A549 (cell line): ENCODE results near the gene IFI6. TPM values are rescaled to one million over a fixed set of nuclear protein-coding genes. Genes with fewer than 3 reads are reported as not detected.

Experiments
- ATAC-seq, 2 experiments: fragments of 200-7000 bp in 1 of 2; fragments of >200 bp in 1 of 2; cut with Nextera tagmentation in 1 of 2; cut with Tn5 transposase in 1 of 2; 3 replicates each; pipeline versions ENCODE4 v1.8.0 to v1.9.1; 2018 to 2020; ENCODE audit warnings: mild to moderate bottlenecking in 1 of 2, moderate library complexity in 1 of 2
- CTCF ChIA-PET: fragments of 300-600 bp; sonication (Branson Sonifier 250); formaldehyde crosslinking; extraction: SDS; loops from one replicate; lab custom pipeline; 2021; ENCODE audit warnings: antibody characterized with exemption, inconsistent platforms; lab: Yijun Ruan, JAX
- POLR2A ChIA-PET: fragments of 350-600 bp; formaldehyde crosslinking; extraction: SDS; loops from one replicate; lab custom pipeline; 2021; ENCODE audit warnings: antibody characterized with exemption, inconsistent platforms; lab: Yijun Ruan, JAX
- DNase-seq, 2 experiments: peaks; one replicate each; pipeline versions ENCODE4 v3.0.0 to v3.0.0-alpha.2; 2011 to 2016; ENCODE audit warnings: low read depth in 1 of 2, low spot score in 1 of 2
- FAIRE-seq: peaks from 2 replicates; lab custom pipeline; 2011; peaks lifted over from hg19 to GRCh38; lab: Jason Lieb, UNC
- H3K27ac ChIP-seq, 2 experiments: fragments of >200 bp; sonication (Bioruptor Twin); formaldehyde crosslinking; 3 replicates each; pipeline ENCODE4 v1.5.1; 2016 to 2017
- H3K4me1 ChIP-seq: fragments of >200 bp; sonication (Bioruptor Twin); formaldehyde crosslinking; 3 replicates; pipeline ENCODE4 v1.6.1; 2016
- H3K4me2 ChIP-seq: fragments of >200 bp; sonication (Bioruptor Twin); formaldehyde crosslinking; 3 replicates; pipeline ENCODE4 v1.6.1; 2016
- H3K4me3 ChIP-seq: fragments of >200 bp; sonication (Bioruptor Twin); formaldehyde crosslinking; 3 replicates; pipeline ENCODE4 v1.5.1; 2016
- H3K9me3 ChIP-seq: fragments of >200 bp; sonication (Bioruptor Twin); formaldehyde crosslinking; 3 replicates; pipeline ENCODE4 v1.6.1; 2016
- CTCF ChIP-seq: fragments of >200 bp; sonication (Bioruptor Twin); formaldehyde crosslinking; IDR thresholded peaks from 3 replicates; pipeline ENCODE4 v1.5.1; 2016
- E2F6 ChIP-seq: IDR thresholded peaks from 2 replicates; pipeline ENCODE4 v1.6.1; 2012; ENCODE audit warnings: low read depth, borderline replicate concordance
- EHF ChIP-seq: fragments of 250-450 bp; sonication (Bioruptor Pico); IDR thresholded peaks from 2 replicates; pipeline ENCODE4 v1.5.0; 2020; ENCODE audit warnings: mild to moderate bottlenecking
- ELK1 ChIP-seq: fragments of 150-350 bp; IDR thresholded peaks from 2 replicates; pipeline ENCODE4 v1.6.1; 2014; ENCODE audit warnings: low read depth, mild to moderate bottlenecking, low read length
- EP300 ChIP-seq, 2 experiments: fragments of >200 bp; sonication (Bioruptor Twin); formaldehyde crosslinking; IDR thresholded peaks; 2 replicates in 1 of 2; 3 replicates in 1 of 2; pipeline ENCODE4 v1.6.1; 2016 to 2017
- FOXS1 ChIP-seq: fragments of 250-450 bp; sonication (Bioruptor Pico); IDR thresholded peaks from 2 replicates; pipeline ENCODE4 v1.5.0; 2020; ENCODE audit warnings: mild to moderate bottlenecking, moderate library complexity
- HDAC2 ChIP-seq: fragments of 200-600 bp; sonication (generic); IDR thresholded peaks from 2 replicates; pipeline ENCODE4 v1.6.1; 2016
- HES2 ChIP-seq: fragments of >200 bp; sonication (Bioruptor Twin); formaldehyde crosslinking; IDR thresholded peaks from 2 replicates; pipeline ENCODE4 v1.6.1; 2016
- HOXA7 ChIP-seq: fragments of 250-450 bp; sonication (Bioruptor Pico); IDR thresholded peaks from 2 replicates; pipeline ENCODE4 v1.5.0; 2020; ENCODE audit warnings: mild to moderate bottlenecking, moderate library complexity
- JUN ChIP-seq, 2 experiments: fragments of >200 bp; sonication (Bioruptor Twin); formaldehyde crosslinking; IDR thresholded peaks; 2 replicates in 1 of 2; 3 replicates in 1 of 2; pipeline ENCODE4 v1.6.1; 2016 to 2017
- KDM1A ChIP-seq: fragments of 200-600 bp; sonication (generic); IDR thresholded peaks from 2 replicates; pipeline ENCODE4 v1.6.1; 2016; ENCODE audit warnings: low read depth, mild to moderate bottlenecking
- NFE2L2 ChIP-seq: fragments of 150-350 bp; conservative IDR thresholded peaks from 2 replicates; pipeline ENCODE4 v1.6.1; 2014; ENCODE audit warnings: low read length
- PBX3 ChIP-seq: IDR thresholded peaks from 2 replicates; pipeline ENCODE4 v1.6.1; 2012
- PHF8 ChIP-seq: fragments of 200-600 bp; sonication (generic); IDR thresholded peaks from 2 replicates; pipeline ENCODE4 v1.6.1; 2016; ENCODE audit warnings: low read depth, mild to moderate bottlenecking, antibody characterized with exemption, moderate library complexity, borderline replicate concordance
- POLR2A ChIP-seq: IDR thresholded peaks from 2 replicates; pipeline ENCODE4 v1.6.1; 2012; ENCODE audit warnings: mild to moderate bottlenecking, low read length
- POLR2AphosphoS2 ChIP-seq: conservative IDR thresholded peaks from 2 replicates; pipeline ENCODE4 v1.6.1; 2012; ENCODE audit warnings: low read length, improper control_type of control experiment, inconsistent platforms
- RAD21 ChIP-seq, 2 experiments: fragments of >200 bp in 1 of 2; sonication (Bioruptor Twin) in 1 of 2; formaldehyde crosslinking in 1 of 2; IDR thresholded peaks in 1 of 2; conservative IDR thresholded peaks in 1 of 2; 2 replicates in 1 of 2; 3 replicates in 1 of 2; pipeline ENCODE4 v1.6.1; 2012 to 2018; ENCODE audit warnings: inconsistent platforms in 1 of 2
- RNF2 ChIP-seq: fragments of 200-600 bp; sonication (generic); IDR thresholded peaks from 2 replicates; pipeline ENCODE4 v1.6.1; 2016; ENCODE audit warnings: low read depth, mild to moderate bottlenecking, antibody characterized with exemption, moderate library complexity, borderline replicate concordance
- SMC3 ChIP-seq: fragments of >200 bp; sonication (Bioruptor Twin); formaldehyde crosslinking; IDR thresholded peaks from 3 replicates; pipeline ENCODE4 v1.6.1; 2018; ENCODE audit warnings: inconsistent platforms
- WGBS: methylation state at CpG from one replicate; pipeline ENCODE4 v1.1.6; 2017; ENCODE audit errors: missing lambda C conversion rate; 5-methylcytosine and 5-hydroxymethylcytosine counted together
- polyA plus RNA-seq, 4 experiments: library from polyadenylated mRNA; depleted of rRNA in 3 of 4; stranded (reverse); fragments of >200 nt; fragmentation: RNase III in 1 of 4; extraction: RNeasy Plus Mini Kit Qiagen cat#74134 plus additional on column Dnase treatment in 1 of 4; gene quantifications; 2 replicates in 3 of 4; 3 replicates in 1 of 4; pipeline ENCODE4 v1.2.3, GENCODE V29; 2011 to 2017

IFI6 gene
- polyA plus RNA-seq, 2 of the 4 experiments (the other 2 are of a cell fraction), result 6.3 to 8.8 TPM

GRCh38 chr1:27662707-27663393, 9.1 kb downstream of the IFI6 start:
- POLR2A ChIA-PET, result no interaction called here

GRCh38 chr1:27662261-27662660, 9.7 kb downstream of the IFI6 start:
- 74% methylated on average over 5 of the region's 5 CpGs for WGBS
- TF ChIP-seq ELK1 (no peak), HES2 (no peak), EP300 (IDR thresholded peaks at IDR 0.05) (no peak), FOXS1 (no peak), RNF2 (no peak), NFE2L2 (no peak), POLR2AphosphoS2 (no peak), PBX3 (no peak), HOXA7 (CRISPR knock-in tag) (no peak)
- peak overlapping the region in 1 of 2 experiments; percentile 72; a peak in 1 of 6 replicates for H3K27ac ChIP-seq
- FAIRE-seq (no peak), ATAC-seq (no peak), DNase-seq (no peak)
- POLR2A ChIA-PET, result no interaction called here
- no peaks in the 10 kb centered on the region for H3K9me3 ChIP-seq
- H3K4me1 ChIP-seq, result peaks cover 9% of the 10 kb centered on the region; the same call in 1 of the 3 replicates
- CTCF ChIA-PET, result interaction anchor here (0.6 to 8.6 kb wide), 27 partner anchors 10 to 676 kb away, joined by 3 to 151 read pairs (median 5); partner anchors contain the start of gene IFI6
- H3K4me2 ChIP-seq, result no peak overlapping the region
- H3K4me3 ChIP-seq, result no peak overlapping the region

More at GRCh38 chr1:27662707-27663393, 9.1 kb downstream of the IFI6 start:
- FAIRE-seq, result no peak
- Histone ChIP-seq H3K4me2 (no peak overlapping the region), H3K4me3 (no peak overlapping the region), H3K27ac (peak overlapping the region; percentile 38 to 72; a peak in 4 of 6 replicates)
- CTCF ChIA-PET, result interaction anchor here (0.6 to 8.6 kb wide), 37 partner anchors 11 to 677 kb away, joined by 3 to 151 read pairs (median 4); no protein-coding TSS in a partner anchor
- peak; percentile 68 to 71 for DNase-seq
- TF ChIP-seq RAD21 (conservative IDR thresholded peaks at IDR 0.05 in 1 of 2, IDR thresholded peaks at IDR 0.05 in 1 of 2) (peak; percentile 81 to 83), EHF (CRISPR knock-in tag) (no peak), JUN (IDR thresholded peaks at IDR 0.05) (no peak), CTCF (peak; percentile 80), SMC3 (peak; percentile 73), POLR2A (no peak)
- TF ChIP-seq, all 56 proteins: peak for 3
- H3K9me3 ChIP-seq, result no peaks in the 10 kb centered on the region
- ATAC-seq, result peak; percentile 62 to 80
- H3K4me1 ChIP-seq, result peaks cover 9% of the 10 kb centered on the region; the same call in 1 of the 3 replicates
- 31% methylated on average over 9 of the region's 12 CpGs for WGBS

- H3K4me2 ChIP-seq, result no peak overlapping the region
- POLR2A ChIA-PET, result no interaction called here
- no peak overlapping the region for H3K4me3 ChIP-seq
- 85% methylated on average over 5 of the region's 8 CpGs for WGBS
- DNase-seq, result no peak
- peaks cover 9% of the 10 kb centered on the region; the same call in 1 of the 3 replicates for H3K4me1 ChIP-seq
- H3K9me3 ChIP-seq, result no peaks in the 10 kb centered on the region
- H3K27ac ChIP-seq, result no peak overlapping the region
- TF ChIP-seq KDM1A (no peak), E2F6 (no peak), PHF8 (no peak), POLR2AphosphoS2 (no peak), HDAC2 (no peak)
- no peak for FAIRE-seq
- ATAC-seq, result no peak
- CTCF ChIA-PET, result interaction anchor here (0.9 to 8.6 kb wide), 17 partner anchors 8 to 365 kb away, joined by 3 to 151 read pairs (median 4); partner anchors contain the start of gene IFI6
Observed at GRCh38 chr1:27661412-27662075, 10.4 kb downstream of the IFI6 start.
